NCI-H774 (cell line): ENCODE measurements around the gene SORL1-AS1.
"Not testable (repeated sequence)": the region's sequence is repeated elsewhere in the genome, so short reads cannot be mapped to it uniquely, and the experiment has no call there.

Source experiments
- DNase-seq: peaks from one replicate; lab custom pipeline; 2025; lab: John Stamatoyannopoulos, UW

The SORL1-AS1 gene

GRCh38 chr11:121427400-121427744 is 25.4 kb downstream of the SORL1-AS1 start:
- DNase-seq, result no peak

GRCh38 chr11:121426476-121427399 is 26.0 kb downstream of the SORL1-AS1 start:
- peak; percentile 57 for DNase-seq

GRCh38 chr11:121425828-121426227 is 26.9 kb downstream of the SORL1-AS1 start:
- no peak for DNase-seq

GRCh38 chr11:121422675-121423074 is 30.1 kb downstream of the SORL1-AS1 start:
- no peak for DNase-seq

- DNase-seq, result no peak
Measured at GRCh38 chr11:121421149-121421901, 31.4 kb downstream of the SORL1-AS1 start.

GRCh38 chr11:121420398-121420797 is 32.4 kb downstream of the SORL1-AS1 start:
- DNase-seq, result no peak

GRCh38 chr11:121419836-121420235 is 32.9 kb downstream of the SORL1-AS1 start:
- DNase-seq, result no peak

- no peak for DNase-seq
Measured at GRCh38 chr11:121418625-121419114, 34.1 kb downstream of the SORL1-AS1 start.

GRCh38 chr11:121417607-121418006 is 35.2 kb downstream of the SORL1-AS1 start:
- DNase-seq, result no peak

- DNase-seq, result no peak
Measured at GRCh38 chr11:121417055-121417551, 35.7 kb downstream of the SORL1-AS1 start.

GRCh38 chr11:121415856-121416255 is 36.9 kb downstream of the SORL1-AS1 start:
- DNase-seq, result no peak

GRCh38 chr11:121414141-121414913 is 38.4 kb downstream of the SORL1-AS1 start:
- DNase-seq, result no peak

- DNase-seq, result no peak
Measured at GRCh38 chr11:121412711-121413415, 39.9 kb downstream of the SORL1-AS1 start.

- no peak for DNase-seq
Measured at GRCh38 chr11:121412000-121412587, 40.7 kb downstream of the SORL1-AS1 start.

- not testable (repeated sequence) for DNase-seq
Measured at GRCh38 chr11:121411330-121411729, 41.4 kb downstream of the SORL1-AS1 start.

GRCh38 chr11:121410041-121410440 is 42.7 kb downstream of the SORL1-AS1 start:
- not testable (repeated sequence) for DNase-seq

- no peak for DNase-seq
Measured at GRCh38 chr11:121408830-121409229, 43.9 kb downstream of the SORL1-AS1 start.

GRCh38 chr11:121406291-121406690 is 46.5 kb downstream of the SORL1-AS1 start:
- DNase-seq, result no peak

GRCh38 chr11:121405646-121406045 is 47.1 kb downstream of the SORL1-AS1 start:
- DNase-seq, result no peak

GRCh38 chr11:121394785-121395184 is 58.0 kb downstream of the SORL1-AS1 start:
- no peak for DNase-seq

- DNase-seq, result no peak
Measured at GRCh38 chr11:121393855-121394254, 58.9 kb downstream of the SORL1-AS1 start.
